Suppressor macrophage treated with lipopolysaccharide for 4 hours (primary cell): ENCODE results near the gene ARHGAP31.
"Not testable (repeated sequence)": the region's sequence is repeated elsewhere in the genome, so short reads cannot be mapped to it uniquely, and the experiment has no call there.

Source experiments
- DNase-seq: peaks from one replicate; pipeline ENCODE4 v3.0.0-alpha.2; 2020

ARHGAP31 gene

DNA sequence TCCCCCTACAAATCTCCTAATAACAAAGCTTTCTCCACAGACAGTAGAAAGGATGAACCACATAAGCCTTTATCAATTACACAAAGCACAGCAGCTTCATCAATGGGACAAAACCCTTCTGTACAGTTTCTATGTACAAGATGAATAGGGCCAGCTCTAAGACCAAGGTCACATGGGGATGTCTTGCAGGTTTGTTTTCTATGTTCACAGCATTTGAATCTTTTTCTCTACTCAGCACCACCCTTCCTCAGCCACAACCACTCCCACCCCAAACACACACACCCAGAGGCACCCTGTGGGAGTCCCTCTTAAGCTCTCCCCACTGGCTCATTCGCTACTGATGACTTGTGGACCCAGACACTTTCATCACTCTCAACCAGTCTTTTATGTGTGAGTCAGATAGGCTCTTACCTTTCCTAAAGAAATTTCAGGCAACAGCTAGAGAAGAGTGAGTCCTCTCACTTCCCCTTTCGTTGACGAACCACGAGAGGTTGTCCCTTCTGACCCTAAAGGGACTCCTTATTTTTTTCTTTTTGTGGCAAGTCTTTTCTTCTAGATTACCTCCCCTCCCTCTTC is 57.9 kb downstream of the ARHGAP31 start:
- DNase-seq: peak; percentile 80

DNA sequence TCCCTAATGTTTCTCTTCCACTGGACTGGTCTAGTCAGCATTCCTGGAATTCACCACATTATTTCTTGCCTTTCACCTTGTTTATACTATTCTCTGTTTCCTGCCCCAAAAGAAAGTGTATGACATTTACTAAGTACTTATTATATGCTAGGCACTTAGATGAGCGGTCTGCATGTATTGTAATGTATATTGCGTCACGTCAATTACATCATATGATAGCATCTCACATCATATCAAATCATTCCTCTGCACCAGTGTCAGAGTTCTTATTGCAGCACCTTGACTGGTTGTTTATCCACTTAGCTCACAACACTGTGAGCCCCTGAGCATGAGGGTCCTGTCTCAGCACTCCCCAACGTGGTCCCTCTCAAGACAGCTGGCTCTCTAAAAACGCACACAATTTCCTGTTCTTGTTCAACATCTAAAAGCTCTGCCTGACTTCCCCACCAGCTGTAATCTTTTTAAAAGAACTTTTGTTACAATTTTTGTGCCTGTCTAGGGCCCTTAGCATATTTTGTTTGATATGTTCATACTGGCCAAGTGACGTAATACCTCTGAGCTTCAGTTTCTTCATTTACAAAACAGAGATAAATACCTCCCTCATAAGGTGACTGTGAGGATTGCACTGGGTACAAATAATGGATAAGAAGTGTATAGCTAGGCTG is 58.8 kb downstream of the ARHGAP31 start:
- DNase-seq: peak; percentile 68

- DNase-seq: not testable (repeated sequence)
Observed at GRCh38 chr3:119355608-119356007, 61.4 kb downstream of the ARHGAP31 start.

DNA sequence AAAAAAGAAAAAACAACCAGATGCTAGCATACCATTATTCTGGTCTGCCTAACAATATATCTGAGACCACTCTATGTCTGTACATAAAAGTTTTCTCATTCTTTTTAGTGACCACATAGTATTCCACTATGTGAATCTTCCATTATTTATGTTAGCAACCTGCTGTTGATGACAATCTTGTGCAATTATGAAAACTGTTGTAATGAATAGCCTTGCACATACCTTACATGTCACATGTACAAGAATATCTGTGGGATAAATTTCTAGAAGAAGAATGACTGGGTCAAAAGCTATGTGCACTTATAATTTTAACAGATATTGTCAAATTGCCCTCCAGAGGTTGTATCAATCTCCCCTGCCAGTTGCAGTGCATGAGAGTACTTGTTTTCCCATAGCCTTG is 62.5 kb downstream of the ARHGAP31 start:
- DNase-seq: no peak

DNA sequence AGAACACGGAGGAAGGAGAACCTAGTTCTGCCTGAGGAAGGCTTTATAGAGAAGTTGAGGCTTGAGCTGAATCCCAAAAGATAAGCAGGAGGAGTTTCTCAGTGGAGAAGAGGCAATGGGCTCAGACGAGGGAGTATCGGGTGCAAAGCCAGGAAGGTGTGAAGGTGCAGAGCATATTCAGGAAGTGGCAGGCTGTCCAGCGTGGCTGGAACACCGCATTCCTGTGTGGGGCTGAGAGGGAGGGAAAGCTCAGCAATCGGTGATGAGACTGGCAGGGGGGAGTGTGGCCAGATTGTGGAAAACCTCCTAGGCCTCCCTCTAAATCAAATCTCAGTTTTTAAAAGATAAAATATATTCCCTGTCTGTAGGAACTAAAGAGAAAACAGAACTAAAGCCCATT is 63.0 kb downstream of the ARHGAP31 start:
- no peak for DNase-seq

DNA sequence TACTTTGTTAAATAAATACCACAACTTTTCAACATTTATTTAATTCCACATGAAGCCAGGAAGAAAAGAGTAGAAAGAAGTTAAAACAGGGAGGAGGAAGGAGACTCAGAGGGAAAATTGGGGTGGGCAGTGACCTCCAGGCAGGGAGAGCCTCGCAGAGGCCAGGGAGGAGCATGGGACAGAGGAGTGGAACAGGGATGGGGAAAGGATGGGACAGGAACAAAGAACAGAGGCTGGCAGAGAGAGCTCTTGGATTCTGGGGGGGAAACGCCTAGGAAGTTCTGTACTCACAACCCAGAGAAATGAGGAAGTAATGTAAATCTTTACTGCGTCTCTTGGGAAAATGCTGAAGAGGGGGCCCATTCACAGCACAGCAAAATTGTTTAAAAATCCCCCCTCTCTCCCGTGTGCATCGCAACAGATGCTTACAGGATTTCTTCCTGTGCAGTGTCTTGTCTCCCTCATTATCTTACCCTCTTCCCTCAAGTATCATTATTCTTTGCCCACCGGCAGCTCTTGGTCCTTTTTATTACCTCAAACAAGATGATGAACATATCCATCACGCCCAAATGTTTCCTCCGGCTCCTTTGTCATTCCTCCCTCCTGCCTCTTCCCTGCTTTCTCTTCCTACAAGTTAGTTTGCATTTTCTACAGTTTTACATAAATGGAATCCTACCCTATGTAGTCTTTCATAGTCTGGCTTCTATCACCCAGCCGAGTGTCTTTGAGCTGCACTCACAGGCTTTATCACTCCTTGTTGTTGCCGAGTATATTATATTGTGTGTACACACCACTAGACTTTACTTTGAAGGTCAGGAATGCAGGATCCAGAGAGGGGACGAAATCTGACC is 65.5 kb downstream of the ARHGAP31 start:
- peak; percentile 25 for DNase-seq

DNA sequence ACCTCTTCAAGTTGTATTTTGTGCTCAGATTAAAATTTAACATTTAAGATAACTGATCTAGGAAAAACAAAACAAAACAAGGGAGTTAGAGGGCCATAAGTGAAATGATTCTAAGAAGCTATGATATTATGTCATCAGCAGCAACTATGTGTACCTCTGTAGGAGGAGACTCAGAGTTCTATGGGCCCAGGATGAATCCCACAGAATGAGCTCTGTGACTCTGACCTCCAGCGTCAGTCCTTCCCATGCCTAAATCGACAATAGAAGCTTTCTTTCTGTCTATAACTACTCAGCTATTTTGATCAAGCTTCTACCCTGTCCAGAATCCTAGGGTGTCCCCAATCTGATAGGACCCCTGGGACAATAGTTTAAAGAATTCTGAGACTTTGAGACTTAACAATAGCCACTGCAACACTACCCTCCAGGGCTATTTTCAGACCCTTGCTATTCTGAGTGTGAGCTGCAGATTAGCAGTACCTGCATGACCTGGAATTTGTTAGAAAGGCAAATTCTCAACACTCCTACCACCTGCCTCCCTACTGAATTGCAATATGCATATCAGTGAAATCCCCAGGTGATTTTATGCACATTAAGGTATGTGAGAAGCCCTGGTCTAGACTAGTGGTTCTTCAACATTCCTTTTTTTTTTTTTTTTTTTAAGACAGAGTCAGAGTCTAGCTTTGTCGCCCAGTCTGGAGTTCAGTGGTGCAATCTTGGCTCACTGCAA is 66.7 kb downstream of the ARHGAP31 start:
- DNase-seq: no peak

DNA sequence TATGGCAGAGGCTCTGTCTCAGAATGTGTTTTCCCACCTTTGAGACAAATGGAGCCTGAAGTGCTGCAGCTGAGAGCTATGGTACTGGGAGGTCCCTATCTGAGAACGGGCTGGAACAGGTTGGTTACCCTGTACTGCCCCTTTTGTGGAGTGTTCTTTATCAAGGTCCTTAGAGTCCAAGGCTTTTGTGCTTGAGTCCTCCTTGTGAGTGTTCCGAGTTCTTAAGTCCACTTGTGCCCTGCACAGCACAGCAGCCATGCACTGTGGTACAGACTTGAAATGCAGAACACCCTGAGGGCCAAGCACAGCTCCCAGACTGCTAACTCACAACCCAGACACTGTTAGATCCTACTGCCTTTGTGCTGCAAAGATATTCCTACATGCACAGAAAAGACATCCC is 67.8 kb downstream of the ARHGAP31 start:
- DNase-seq: no peak

- no peak for DNase-seq
Observed at GRCh38 chr3:119362940-119363725, 69.0 kb downstream of the ARHGAP31 start.

DNA sequence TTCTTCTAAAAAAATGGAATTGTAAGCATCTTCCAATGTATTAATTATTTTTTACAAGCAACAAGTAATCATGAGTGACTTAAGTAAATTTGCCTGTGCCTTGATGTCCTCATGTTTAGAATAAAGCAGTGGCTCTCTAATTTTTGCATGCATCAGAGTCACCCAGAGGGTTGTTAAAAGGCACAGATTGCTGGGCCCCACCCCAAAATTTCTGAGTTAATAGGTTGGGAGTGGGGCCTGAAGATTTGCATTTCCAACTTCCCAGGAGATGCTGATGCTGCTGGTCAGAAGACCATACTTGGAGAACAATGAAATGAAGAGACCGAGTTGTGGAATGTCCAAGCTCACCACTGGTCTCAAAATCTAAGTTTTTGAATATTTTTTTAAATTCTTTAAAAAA is 70.2 kb downstream of the ARHGAP31 start:
- no peak for DNase-seq

DNA sequence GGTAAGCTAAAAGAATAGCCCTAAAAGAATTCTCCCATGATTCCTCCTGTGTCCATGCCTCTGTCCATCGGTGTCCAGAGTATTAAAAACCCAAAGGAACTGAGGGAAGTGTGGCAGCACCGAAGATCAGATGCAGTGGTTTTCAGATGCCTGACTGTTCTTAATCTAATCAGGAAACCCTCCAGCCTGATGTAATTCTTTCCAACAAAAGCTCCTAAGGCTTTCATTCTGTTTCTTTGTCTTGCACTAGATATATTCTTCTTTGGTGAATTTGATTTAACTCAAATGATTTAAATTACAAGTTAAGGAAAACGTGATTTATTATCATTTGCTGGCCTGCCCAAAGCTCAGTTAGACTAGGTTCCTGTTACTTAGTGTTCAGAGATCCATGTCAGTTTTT is 71.2 kb downstream of the ARHGAP31 start:
- DNase-seq: no peak

- DNase-seq: no peak
Observed at GRCh38 chr3:119367000-119367399, 72.8 kb downstream of the ARHGAP31 start.

DNA sequence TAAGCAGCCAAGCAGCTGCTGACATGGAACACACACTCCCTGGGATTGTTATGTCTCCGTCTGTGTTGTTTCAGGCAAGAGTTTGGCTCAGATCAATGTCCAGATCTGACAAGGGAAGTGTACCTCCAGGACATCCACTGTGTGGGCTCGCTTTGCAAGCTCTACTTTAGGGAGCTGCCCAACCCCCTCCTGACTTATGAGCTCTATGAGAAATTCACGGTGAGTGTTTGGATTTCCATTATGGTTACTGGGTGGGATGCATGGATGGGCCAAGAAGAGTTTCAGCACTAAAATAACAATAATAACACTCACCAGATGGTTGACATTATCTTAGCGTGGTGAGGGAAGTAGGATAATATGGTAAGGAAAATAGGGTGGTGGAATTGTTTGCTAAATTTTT is 74.1 kb downstream of the ARHGAP31 start:
- DNase-seq: no peak

- DNase-seq: not testable (repeated sequence)
Observed at GRCh38 chr3:119371786-119372185, 77.6 kb downstream of the ARHGAP31 start.

- DNase-seq: no peak
Observed at GRCh38 chr3:119375106-119375505, 80.9 kb downstream of the ARHGAP31 start.

GRCh38 chr3:119375510-119375909 is 81.3 kb downstream of the ARHGAP31 start:
- DNase-seq: no peak

DNA sequence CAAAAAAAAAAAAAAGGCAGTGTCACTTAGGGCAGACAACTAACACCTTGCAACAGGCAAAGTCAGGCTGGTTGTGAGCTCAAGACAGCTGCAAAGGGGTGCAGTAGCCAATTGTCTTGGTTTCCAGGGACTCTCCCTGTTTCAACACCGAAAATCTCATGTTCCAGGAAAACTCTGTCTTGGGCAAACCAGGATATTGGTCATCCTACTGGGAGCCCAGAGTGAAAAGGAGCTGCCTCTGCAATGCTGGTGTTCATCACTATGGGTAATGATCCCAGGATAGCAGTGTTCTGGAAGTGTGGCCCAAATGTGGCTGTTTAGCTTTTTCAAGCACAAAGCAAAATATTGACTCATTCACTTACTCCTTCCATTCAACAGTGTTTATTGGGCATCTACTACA is 82.6 kb downstream of the ARHGAP31 start:
- DNase-seq: no peak

GRCh38 chr3:119378259-119378803 is 84.1 kb downstream of the ARHGAP31 start:
- no peak for DNase-seq

- no peak for DNase-seq
Observed at GRCh38 chr3:119380697-119381096, 86.5 kb downstream of the ARHGAP31 start.

GRCh38 chr3:119382134-119382533 is 88.0 kb downstream of the ARHGAP31 start:
- no peak for DNase-seq

DNA sequence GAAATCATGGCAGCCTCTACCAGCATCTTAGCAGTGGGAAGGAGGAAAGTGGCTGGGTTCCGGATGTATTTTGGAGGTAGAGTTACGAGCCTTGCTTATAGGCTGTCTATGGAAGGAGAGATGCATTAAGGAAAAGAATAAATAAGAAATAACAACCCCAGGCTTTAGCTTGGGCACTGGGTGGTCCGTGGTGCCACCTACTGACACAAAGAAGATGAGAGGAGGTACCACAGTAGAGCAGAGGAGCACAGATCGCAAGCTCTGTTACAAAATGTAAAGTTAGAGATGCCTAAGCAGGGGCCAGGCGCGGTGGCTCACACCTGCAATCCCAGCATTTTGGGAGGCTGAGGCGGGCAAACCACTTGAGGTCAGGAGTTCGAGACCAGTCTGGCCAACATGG is 94.4 kb downstream of the ARHGAP31 start:
- DNase-seq: no peak

DNA sequence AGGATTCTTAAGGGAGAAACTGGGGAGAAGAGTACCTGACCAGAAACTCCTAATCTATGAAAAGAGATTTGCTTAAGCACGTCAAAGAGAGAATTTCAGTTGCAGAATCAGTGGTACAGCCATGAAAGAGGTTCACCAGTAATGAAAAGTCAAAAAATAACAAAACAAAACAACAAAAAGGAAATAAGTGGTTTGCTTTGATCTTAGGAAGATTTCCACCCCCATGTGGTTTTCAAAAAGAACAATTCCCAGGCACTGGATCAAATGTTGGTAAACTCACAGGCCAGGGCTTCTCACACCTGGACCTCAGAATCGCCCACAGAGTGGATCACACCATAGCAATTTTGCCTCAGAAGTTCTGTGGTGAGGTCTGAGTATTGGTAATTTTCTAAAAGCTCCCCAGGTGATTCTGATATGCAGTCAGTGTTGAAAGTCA is 101.8 kb downstream of the ARHGAP31 start:
- no peak for DNase-seq
